Liver (tissue), 3 donors: ENCODE data around the gene IFT122.
"Not testable (repeated sequence)": the region's sequence is repeated elsewhere in the genome, so short reads cannot be mapped to it uniquely, and the experiment has no call there.

Experiments
- CTCF ChIP-seq: fragments of 150-350 bp; IDR thresholded peaks from 2 replicates; pipeline ENCODE4 v1.5.1; 2017; ENCODE audit warnings: improper control_type of control experiment, low read depth, low read length; ENCODE audit not compliant: missing input control
- JUND ChIP-seq, 2 donors: IDR thresholded peaks; 2 replicates each; pipeline ENCODE4 v1.6.1; 2016; ENCODE audit warnings: antibody characterized with exemption in 2 of 2
- MAX ChIP-seq: IDR thresholded peaks from 2 replicates; pipeline ENCODE4 v1.6.1; 2016; ENCODE audit warnings: antibody characterized with exemption
- donor health status: healthy.
- donor health status: healthy.

DNA sequence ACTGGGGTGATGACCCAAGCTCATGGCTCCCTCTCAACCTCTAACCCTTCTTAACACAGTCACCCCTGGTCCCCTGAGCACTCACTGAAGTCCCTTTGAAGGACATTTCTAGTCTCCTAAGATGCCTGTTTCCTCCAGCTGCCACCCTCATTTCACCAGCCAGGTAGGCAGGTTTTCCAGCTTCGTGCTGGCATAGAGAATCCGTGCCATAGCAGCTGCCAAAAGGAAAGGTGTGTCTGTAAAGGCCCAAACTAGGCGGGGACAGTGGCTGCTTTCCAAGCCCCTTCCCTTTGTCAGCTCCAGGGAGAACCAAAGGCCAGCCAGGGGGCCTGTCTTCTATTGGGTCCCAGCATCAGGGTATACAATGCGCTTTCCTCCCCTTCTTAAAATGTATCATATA is 48.4 kb upstream of the IFT122 start:
- not testable (repeated sequence) for TF ChIP-seq CTCF; MAX; JUND (IDR thresholded peaks at IDR 0.05)
